ENCODE measurements around the gene XCR1.

XCR1 gene

GRCh38 chr3:46067401-46067800, 40.1 kb upstream of the XCR1 start:
- no peak for TF ChIP-seq CTCF (conservative IDR thresholded peaks at IDR 0.05; ENCODE audit: low read depth, low read length)
- no peak for DNase-seq (ENCODE audit: low read depth)
- H3K4me3 ChIP-seq (ENCODE audit: low read length), result no peak overlapping the region

GRCh38 chr3:46065750-46066256, 38.5 kb upstream of the XCR1 start:
- H3K4me3 ChIP-seq (ENCODE audit: low read length), result no peak overlapping the region
- DNase-seq (ENCODE audit: low read depth), result no peak
- TF ChIP-seq CTCF (conservative IDR thresholded peaks at IDR 0.05; ENCODE audit: low read depth, low read length), result no peak

DNA sequence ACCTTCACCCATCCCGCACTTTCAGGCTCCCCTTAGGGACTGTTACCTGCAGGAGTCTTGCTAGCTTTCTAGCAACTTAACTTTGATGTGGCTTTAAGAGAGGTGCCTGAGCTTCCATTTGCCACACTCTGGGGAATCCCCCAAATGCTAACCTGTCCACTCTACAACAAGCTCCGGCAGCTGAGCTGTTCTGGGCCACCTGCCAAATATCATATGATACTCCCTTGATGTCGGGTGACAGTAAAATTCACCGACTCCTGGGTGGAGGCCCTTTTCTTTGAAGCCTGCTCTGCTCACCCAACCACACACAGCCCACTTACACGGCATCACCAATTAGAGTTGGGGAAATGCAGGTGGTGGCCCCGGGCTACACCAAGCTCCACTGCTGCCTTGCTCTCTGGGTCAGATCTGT, 38.0 kb upstream of the XCR1 start:
- no peak for TF ChIP-seq CTCF (conservative IDR thresholded peaks at IDR 0.05; ENCODE audit: low read depth, low read length)
- DNase-seq (ENCODE audit: low read depth), result peak; percentile 20
- no peak overlapping the region for H3K4me3 ChIP-seq (ENCODE audit: low read length)

- no peak overlapping the region for H3K4me3 ChIP-seq (ENCODE audit: low read length)
- no peak for DNase-seq (ENCODE audit: low read depth)
- TF ChIP-seq CTCF (conservative IDR thresholded peaks at IDR 0.05; ENCODE audit: low read depth, low read length), result no peak
These were observed 35.4 kb upstream of the XCR1 start for GRCh38 chr3:46062679-46063078.

DNA sequence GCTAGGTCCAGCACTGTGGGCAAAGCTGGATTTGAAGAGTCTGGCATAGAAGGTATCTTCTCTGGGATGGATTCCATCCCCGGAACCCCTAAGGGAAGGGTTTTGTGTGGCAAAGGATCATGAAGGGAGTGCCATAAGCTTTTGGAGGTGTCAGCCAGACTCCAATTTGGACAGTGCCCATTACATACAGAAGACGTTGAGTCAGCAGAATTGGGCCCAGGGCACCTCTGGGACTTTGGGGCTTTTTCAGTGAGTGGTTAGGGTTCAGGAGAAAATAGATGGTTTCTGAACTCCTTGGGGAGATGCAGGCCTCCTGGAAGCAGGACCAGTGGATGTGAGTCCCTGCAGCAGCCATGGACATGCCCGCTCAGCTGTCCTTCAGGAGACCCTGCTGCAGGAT, 34.6 kb upstream of the XCR1 start:
- no peak overlapping the region for H3K4me3 ChIP-seq (ENCODE audit: low read length)
- TF ChIP-seq CTCF (conservative IDR thresholded peaks at IDR 0.05; ENCODE audit: low read depth, low read length), result no peak
- no peak for DNase-seq (ENCODE audit: low read depth)

- DNase-seq (ENCODE audit: low read depth), result no peak
- no peak overlapping the region for H3K4me3 ChIP-seq (ENCODE audit: low read length)
- no peak for TF ChIP-seq CTCF (conservative IDR thresholded peaks at IDR 0.05; ENCODE audit: low read depth, low read length)
These were observed 33.9 kb upstream of the XCR1 start for GRCh38 chr3:46061108-46061720.

DNA sequence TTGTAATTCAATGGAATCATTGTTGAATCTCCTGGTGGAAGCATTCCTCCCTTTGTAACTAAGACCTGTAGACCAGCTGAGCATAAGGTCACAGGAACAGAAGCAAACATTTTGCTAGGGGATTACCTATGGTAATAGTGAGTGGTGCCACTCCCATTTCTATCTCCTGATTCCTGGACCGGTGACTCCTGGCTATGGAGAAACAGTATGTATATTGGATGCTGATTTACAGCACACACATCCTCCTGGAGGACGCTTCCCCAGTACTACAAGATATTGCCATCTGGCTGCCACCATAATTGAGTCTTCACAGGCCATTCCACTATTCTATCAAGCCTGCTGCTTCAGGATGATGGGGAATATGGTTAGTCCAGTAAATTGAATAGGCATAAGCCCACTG, 33.3 kb upstream of the XCR1 start:
- H3K4me3 ChIP-seq (ENCODE audit: low read length), result no peak overlapping the region
- TF ChIP-seq CTCF (conservative IDR thresholded peaks at IDR 0.05; ENCODE audit: low read depth, low read length), result no peak
- DNase-seq (ENCODE audit: low read depth), result no peak

Measured in retinal pigment epithelial cell (primary cell).